Renal pelvis (tissue), 12 donors: Measurements from ENCODE around the gene APBB1IP. TPM values are rescaled to one million over a fixed set of nuclear protein-coding genes. Genes with fewer than 3 reads are reported as not detected.
"Not testable (repeated sequence)": the region's sequence is repeated elsewhere in the genome, so short reads cannot be mapped to it uniquely, and the experiment has no call there.

Experiments used
- DNase-seq: peaks from one replicate; pipeline ENCODE4 v3.0.0-alpha.2; 2013
- long read RNA-seq, 16 experiments: transcript quantifications; one replicate each; lab custom pipeline, GENCODE V29; 2026
- polyA plus RNA-seq, 3 donors: library from polyadenylated mRNA; unstranded; fragments of 120-200 nt; gene quantifications; one replicate each; pipeline ENCODE4 v1.2.1, GENCODE V29; 2013; ENCODE audit not compliant: insufficient read length in 3 of 3

Gene APBB1IP, protein sequence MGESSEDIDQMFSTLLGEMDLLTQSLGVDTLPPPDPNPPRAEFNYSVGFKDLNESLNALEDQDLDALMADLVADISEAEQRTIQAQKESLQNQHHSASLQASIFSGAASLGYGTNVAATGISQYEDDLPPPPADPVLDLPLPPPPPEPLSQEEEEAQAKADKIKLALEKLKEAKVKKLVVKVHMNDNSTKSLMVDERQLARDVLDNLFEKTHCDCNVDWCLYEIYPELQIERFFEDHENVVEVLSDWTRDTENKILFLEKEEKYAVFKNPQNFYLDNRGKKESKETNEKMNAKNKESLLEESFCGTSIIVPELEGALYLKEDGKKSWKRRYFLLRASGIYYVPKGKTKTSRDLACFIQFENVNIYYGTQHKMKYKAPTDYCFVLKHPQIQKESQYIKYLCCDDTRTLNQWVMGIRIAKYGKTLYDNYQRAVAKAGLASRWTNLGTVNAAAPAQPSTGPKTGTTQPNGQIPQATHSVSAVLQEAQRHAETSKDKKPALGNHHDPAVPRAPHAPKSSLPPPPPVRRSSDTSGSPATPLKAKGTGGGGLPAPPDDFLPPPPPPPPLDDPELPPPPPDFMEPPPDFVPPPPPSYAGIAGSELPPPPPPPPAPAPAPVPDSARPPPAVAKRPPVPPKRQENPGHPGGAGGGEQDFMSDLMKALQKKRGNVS
- polyA plus RNA-seq, result 1 to 10 TPM in 2 of 3 donors, under 1 TPM in 1; 0.86 to 1.8 (median 1.3) TPM
- long read RNA-seq, donor 1, partial matches to known transcripts, result 0 of 1 reads
- long read RNA-seq, donor 1, other reads (novel, unspliced or antisense), result 0 of 1 reads
- long read RNA-seq, donor 2, result 0 reads
- long read RNA-seq, donor 3, result 0 reads
- long read RNA-seq, donor 4, result 0 reads
- long read RNA-seq, donor 5, result 0 reads
- long read RNA-seq, donor 6, result 0 reads
- long read RNA-seq, donor 7, result 0 reads
- long read RNA-seq, donor 8, result 0 reads
- long read RNA-seq, donor 9, result 0 reads
- long read RNA-seq, donor 10, result 0 reads
- long read RNA-seq, donor 11, result 0 reads
- long read RNA-seq, donor 12, partial matches to known transcripts, result 0 of 2 reads
- long read RNA-seq, donor 12, other reads (novel, unspliced or antisense), result 0 of 2 reads
- long read RNA-seq, donor 13, result 0 reads
- long read RNA-seq, donor 14, result 0 reads
- long read RNA-seq, donor 15, partial matches to known transcripts, result 0 of 1 reads
- long read RNA-seq, donor 15, other reads (novel, unspliced or antisense), result 0 of 1 reads
- long read RNA-seq, donor 16, partial matches to known transcripts, result 0 of 1 reads
- long read RNA-seq, donor 16, other reads (novel, unspliced or antisense), result 0 of 1 reads

DNA sequence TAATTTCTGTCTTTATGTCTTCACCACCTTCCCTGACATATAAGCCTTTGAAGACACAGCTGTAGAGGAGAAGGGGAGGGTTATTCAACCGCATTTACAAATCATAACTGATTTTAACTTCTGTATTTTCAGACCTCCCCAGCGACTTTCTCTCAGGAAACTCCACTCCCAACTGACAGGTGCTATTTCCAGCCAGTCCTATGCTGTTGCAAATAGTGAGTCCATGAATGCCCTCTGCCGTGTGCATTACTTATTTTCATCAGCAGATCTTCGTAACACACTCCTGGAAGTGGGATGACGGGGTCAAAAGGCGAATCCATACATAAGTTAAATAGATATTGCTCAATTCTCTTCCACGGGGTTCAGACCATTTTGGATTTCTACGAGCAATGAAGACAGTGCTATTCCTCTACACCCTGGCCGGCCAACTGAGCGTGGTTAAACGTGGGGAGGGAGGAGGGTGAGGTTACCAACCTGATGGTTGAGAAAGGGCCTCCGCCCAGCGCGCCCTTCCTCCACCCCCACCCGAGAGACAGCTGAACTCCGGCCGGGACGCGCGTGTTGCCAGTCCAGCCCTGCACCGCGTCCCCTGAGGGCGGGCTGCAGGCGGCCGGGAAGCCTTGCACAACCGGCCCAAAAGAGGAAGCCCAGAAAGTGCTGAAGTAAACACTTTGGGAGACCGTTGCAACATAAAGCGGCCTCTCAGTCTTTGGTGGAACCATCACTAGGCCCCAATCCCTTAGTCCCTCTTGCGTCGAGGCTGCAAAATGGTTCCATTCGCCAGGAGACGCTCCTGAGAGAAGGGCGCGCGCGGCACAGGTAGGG lies at the start of gene APBB1IP:
Gene APBB1IP, plus strand, starts transcription at position 705 of the 825 bp plus-strand sequence. CDS start 53,986 bp downstream, outside the sequence.
- DNase-seq, result no peak

DNA sequence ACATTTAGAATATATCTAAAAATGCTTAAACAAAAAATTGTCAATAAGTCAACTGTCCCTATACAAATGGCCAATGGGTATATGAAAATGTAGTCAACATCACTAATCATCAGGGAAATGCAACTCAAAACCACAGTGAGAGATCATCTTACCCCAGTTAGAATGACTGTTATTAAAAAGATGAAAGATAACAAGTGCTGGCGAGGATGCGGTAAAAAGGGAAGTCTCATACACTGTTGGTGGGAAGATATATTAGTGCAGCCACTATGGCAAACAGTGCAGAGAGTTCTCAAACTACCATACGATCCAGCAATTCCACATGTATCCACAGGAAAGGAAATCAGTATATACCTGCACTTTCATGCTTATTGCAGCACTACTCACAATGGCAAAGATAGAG lies 48.6 kb upstream of the APBB1IP start:
- no peak for DNase-seq

DNA sequence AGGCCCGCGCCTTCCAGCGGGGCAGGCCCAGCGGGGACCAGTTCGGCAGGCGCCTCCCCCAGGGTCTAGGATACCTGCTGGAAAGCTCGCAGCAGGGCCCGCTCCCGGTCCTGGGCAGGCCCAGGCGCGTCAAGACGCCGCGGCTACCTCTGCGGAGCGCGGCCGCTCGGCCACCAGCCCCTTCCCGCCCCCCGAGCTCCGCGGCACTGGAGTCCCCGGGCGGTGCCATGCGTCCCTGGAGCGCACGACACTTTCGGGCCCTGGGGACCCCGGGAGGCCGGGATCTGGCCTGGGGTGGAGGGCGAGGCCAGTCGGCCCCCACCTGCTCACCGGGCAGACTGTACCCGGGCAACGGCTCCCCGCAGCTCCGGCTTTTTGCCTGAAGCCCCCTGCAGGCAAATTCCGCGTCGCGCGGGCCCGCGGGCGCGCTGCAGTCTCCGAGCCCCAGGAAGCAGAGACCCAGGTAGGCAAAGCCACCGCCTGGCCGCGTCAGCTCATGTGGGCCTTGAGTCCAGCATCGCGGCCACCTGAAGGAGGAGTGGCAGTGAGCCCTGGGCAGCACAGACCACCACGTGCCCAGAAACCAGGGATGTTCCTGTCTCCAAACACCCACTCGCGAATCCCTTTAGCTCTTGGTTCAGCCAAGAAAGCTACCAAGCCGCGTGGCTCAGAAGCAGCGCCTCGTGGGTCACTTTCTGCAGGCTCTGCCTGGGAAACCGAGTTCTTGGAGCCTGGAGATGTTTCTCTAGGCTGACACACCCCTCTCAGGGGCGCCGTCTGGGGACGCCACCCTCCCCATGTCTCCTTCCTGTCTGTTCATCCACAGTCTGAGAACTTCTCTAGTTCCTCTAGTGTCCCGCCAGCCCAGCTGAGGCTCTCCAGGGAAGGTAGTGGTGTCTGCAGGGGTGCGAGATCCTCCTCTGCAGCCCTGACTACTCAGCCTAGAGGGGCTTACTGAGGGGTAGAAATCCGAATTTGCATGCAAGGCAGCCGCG lies 46.1 kb upstream of the APBB1IP start:
- DNase-seq, result no peak

DNA sequence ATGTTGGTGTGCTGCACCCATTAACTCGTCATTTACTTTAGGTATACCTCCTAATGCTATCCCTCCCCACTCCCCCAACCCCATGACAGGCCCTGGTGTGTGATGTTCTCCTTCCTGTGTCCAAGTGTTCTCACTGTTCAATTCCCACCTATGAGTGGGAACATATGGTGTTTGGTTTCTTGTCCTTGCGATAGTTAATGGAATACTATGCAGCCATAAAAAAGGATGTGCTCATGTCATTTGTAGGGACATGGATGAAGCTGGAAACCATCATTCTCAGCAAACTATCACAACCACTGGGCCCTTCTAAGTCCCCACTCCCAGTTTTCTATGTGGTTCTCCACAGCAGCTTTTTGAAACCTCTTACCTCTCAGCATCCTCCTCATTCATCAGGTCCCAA lies 39.8 kb upstream of the APBB1IP start:
- DNase-seq, result not testable (repeated sequence)

DNA sequence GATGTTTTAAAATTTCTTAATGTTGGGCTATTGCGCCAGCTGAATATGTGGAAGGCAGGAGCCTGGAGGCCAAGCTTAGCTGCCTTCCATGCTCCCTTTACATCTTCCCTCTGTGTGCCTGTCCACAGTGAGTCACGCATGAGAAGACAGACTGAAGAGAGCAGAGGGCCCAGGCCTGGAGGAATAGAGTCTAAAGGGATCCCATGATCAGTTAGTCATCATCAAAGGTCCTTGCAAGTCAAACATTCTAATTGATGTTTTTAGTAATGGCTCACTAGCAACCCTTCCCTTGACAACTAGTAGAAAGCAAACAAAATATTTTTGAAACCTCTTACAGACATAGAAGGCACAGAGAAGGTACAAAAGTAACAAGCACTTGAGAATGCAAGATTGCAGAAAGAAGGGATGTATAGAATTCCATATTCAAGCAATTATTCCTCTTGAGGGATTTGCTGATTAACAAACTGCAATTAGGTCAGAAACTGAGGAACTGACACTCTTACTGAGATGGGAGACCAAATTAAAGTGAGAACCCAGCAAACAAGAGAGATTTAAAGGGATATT lies 30.7 kb upstream of the APBB1IP start:
- DNase-seq, result no peak

DNA sequence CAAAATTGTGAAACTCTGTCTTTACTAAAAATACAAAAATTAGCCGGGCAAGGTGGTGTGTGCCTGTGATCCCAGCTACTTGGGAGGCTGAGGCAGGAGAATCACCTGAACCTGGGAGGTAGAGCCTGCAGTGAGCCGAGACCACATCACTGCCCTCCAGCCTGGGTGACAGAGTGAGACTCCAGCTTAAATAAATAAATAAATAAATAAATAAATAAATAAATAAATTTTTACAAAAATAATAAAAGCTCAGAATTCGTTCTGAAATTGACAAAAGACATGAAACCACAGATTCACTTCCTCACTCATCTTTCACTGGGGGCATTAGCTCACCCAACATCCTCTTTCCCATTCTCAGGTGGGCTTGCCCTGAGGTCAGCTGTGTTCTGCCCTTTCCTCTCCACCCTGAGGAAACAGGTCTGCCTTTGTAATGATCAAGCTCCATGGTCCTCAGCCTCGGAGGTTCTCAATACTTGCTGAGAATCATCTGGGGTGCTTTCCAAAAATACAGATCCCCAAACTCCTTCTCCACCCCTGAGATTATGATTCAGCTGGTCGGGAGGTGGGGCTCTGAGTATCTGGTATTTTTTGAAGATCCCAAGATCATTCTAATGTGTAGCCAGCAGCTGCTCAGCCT lies 29.2 kb upstream of the APBB1IP start:
- no peak for DNase-seq

DNA sequence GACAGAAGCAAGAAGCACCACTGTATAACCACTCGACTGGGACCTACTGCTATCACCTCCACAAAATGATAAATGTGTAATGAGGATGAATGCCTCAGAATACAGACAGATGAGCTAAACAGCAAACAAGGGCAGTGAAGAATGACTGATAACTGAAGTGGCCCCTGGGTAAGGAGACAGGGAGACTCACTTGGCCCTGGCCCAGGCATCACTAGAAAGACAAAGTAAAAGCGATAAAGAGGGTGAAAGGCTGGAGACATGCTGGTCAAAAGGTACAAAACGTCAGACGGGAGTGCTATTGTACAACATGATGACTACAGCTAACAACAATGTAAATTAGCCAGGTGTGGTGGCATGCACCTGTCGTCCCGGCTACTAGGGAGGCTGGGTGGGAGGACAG lies 27.8 kb upstream of the APBB1IP start:
- DNase-seq, result no peak

DNA sequence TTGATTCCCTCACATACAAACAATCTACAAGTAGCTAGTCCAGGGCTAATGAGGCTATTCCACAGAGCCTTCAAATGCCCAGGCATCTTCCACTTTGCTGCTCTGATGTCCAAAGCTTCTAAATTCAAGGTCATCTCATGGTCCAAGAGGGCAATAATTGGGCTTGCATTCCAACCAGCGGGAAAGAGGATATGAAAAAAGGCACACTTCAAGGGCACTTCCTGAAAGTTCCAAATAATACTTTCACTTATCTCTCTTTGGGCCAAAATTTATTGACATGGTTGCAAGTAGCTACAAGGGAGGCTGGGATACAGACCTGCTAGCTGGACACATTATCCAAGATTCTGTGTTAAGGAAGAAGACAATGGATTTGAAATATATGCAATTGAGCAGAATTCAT lies 25.2 kb upstream of the APBB1IP start:
- no peak for DNase-seq

DNA sequence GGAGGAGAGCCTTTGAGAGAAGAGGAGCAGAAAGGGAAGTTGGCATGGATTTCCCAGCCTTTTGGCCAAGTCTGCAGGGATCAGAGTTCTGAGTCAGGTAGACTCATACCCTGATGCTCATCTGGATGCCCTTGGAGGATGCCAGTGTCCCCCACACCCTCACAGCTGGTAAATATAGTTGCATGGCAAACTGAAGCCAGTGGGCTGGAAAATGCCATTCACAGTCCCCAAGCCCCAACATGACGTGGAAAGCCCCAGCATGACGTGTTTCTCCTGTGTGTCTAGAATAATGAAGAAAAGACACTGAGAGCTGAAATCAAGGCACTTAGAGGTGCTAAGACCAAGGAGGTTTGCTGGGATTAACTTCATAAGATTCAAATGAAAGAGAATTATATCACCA lies 24.8 kb upstream of the APBB1IP start:
- DNase-seq, result no peak

DNA sequence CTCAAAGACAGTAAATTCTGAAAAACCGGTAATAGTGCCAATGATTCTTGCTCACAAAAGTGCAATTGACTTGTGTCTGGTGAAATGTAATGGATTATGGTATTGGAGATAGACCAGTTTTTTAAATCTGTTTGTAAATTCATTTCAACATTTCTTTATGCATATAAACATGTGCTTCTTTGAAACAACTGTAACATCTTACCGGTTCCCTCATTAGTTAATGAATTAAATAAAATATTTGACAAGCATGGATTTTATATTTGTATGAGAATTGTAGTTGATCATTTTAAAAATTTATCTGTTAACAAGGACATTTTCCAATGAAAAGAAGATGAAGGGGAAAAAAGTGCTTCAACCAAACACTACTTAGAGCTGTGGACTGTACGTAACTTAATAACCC lies 21.0 kb upstream of the APBB1IP start:
- DNase-seq, result no peak

DNA sequence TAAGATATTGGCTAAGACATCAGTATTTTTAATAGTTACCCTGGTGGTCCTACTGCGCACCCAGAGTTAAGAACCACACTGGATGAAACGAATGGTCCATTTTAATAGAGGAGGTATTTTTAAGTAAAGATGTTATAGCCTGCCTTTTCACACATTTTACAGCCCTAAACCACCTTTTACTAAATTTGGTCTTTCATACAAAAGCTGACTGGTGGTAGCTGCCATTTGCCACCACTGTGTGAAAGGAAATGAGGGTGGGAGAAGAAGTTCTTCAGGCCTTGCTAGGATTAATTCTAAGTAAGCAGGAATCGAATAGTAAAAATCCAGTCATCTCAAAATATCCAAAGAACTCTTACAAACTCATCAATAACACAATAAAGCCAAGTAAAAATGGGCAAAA lies 15.2 kb upstream of the APBB1IP start:
- no peak for DNase-seq

DNA sequence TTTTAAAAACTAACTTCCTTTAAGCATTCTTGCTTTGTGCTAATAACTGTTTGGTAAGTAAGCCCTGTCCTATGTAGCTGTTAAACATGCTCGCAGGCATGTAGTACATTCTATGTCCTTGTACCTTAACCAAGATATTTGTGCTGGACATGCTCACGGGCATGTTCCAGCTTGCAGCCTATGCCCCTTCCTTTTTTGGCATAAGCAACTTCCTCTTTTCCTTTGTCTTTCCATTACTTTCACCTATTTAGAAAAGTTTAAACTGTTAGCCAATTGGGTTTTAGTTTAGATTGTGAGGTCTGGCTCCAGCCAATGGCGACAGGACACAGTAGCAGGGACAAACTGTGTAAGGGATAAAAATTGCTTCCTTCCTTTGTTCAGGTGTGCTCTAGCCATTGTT lies 14.4 kb upstream of the APBB1IP start:
- DNase-seq, result no peak

DNA sequence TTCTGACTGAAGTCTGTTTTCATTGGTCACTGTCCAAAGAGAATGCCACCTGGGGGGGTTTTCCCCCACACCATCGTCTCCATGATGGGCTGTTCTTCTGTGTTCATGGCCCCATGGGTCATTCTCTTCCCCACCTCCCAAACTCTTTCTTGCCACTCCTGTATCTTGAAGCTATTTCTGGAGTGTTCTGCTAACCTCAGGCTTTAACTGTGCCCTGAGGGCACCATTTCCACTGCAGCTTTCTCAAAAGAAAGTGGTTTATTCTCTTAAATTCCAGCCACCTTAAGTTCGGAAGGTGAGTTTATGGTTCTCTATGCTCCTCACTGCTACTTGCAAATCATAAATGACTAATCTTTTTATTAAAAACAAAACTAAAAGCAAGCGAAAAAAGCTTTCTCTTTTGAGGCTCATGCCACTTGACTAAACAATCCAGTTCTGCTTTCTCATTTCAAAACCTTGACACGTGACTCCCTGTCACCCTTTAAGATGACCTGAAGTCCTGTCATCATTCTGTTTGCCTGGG lies 7.4 kb upstream of the APBB1IP start:
- DNase-seq, result no peak

DNA sequence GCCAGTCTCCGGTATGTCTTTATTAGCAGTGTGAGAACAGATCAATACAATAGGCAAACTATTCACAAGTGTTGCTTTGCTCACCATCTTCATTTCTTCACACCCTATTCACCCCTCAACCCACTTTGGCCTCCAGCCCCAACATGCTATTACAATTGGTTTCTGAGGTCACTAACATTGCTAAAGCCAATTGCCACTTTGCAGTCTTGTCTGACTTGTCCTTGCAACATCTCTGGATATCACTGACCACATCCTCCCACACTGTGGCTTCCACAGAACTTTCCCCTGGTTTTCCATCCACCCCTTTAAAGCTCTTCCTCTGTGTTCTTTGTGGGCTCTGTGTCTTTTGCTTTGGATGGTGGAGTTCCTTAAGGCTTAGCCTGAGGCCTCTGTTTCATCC lies 5.2 kb upstream of the APBB1IP start:
- DNase-seq, result no peak

DNA sequence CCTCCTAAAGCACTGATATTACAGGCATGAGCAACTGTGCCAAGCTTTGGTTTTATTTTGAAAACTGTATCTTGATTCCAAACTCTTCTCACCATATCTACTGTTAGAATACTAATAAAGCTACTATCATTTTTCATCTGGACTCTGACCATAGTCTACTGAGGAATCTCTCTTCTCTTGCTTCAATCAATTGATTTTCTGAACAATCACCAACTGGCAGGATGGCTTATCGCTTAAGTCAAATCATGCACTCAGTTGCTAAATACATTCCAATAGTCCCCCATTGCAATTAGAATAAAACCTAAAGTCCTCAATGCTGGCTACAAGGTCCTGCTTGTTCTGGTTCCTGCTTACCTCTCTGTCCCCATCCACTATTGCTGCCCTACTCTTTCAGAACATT lies 2.3 kb upstream of the APBB1IP start:
- no peak for DNase-seq

DNA sequence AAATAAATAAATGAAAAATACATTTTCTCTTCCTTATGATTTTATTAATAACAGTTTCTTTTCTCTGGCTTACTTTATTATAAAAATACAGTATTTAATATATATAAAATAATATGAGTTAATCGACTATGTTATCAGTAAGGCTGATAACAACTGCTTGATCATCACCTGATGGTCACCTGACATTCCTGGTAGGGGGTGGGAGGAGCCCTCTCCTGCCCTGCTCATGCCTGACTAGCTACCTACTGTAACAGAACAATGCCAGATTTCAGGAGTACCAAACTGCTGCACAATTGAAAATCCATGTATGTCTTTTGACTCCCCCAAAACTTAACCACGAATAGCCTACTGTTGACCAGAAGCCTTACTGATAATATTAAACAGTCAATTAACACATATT lies 1.3 kb upstream of the APBB1IP start:
- no peak for DNase-seq

DNA sequence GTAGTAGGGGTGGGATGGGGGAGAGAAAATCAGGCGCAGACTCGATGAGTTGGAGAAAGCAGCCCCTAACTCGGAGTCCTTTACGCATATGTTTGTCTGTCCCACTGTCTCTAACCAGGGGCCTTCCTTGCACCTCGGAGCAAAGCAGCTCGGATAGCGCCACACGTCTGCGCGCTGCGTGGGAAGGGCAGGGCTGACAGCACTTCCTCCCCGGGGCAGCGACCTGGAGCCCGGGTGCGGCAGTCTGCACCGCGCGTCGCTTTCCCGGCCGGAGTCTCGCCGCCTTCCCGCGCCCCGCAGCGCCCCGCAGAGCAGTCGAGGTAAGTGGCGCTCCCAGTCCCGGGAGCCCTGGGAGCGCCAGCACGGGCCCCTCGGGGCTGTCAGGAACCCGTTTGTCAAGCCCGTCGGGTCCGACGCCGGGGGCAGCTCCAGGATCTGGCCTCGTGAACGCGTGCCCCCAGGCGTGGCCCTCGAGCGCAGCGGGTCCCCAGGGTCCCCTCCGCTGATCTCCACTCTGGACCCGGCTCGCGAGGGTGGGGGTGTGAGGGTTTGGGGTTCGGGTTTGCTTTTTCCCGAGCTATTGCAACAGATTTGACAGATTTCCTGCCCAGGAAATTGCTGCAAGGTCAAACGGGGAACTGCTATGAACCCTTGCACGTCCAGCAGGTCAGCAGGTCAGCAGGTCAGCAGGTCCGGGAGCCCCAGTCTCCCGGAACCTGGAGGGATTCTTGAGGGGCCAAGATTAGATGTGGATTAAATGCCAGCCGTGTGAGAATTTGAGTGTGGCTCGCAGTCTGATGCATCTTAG lies 597 bp downstream of the APBB1IP start:
- DNase-seq, result no peak
